ENCODE results near the gene AIP.
"Not testable (repeated sequence)": the region's sequence is repeated elsewhere in the genome, so short reads cannot be mapped to it uniquely, and the experiment has no call there.

AIP gene

GRCh38 chr11:67472882-67473281, 9.9 kb upstream of the AIP start:
- no peak for TF ChIP-seq CTCF (conservative IDR thresholded peaks at IDR 0.05; ENCODE audit: low read length)
- no peak overlapping the region for H3K4me3 ChIP-seq (ENCODE audit: low read length)
- DNase-seq (ENCODE audit: low read depth) = no peak

- H3K4me3 ChIP-seq (ENCODE audit: low read length); DNase-seq (ENCODE audit: low read depth): not testable (repeated sequence)
These were observed 6.1 kb upstream of the AIP start for GRCh38 chr11:67476692-67477091.

- not testable (repeated sequence) for DNase-seq (ENCODE audit: low read depth); H3K4me3 ChIP-seq (ENCODE audit: low read length)
These were observed 5.3 kb upstream of the AIP start for GRCh38 chr11:67477344-67478050.

- TF ChIP-seq CTCF (conservative IDR thresholded peaks at IDR 0.05; ENCODE audit: low read length) = no peak
- H3K4me3 ChIP-seq (ENCODE audit: low read length) = peak overlapping the region; percentile 83
- no peak for DNase-seq (ENCODE audit: low read depth)
These were observed 475 bp upstream of the AIP start for GRCh38 chr11:67482275-67482826.

GRCh38 chr11:67483831-67484665, 1.2 kb downstream of the AIP start:
- DNase-seq (ENCODE audit: low read depth) = no peak
- no peak for TF ChIP-seq CTCF (conservative IDR thresholded peaks at IDR 0.05; ENCODE audit: low read length)
- H3K4me3 ChIP-seq (ENCODE audit: low read length) = peak overlapping the region; percentile 83; the same call in 1 of the 2 replicates

GRCh38 chr11:67484847-67485311, 2.1 kb downstream of the AIP start:
- DNase-seq (ENCODE audit: low read depth) = no peak
- no peak overlapping the region for H3K4me3 ChIP-seq (ENCODE audit: low read length)
- TF ChIP-seq CTCF (conservative IDR thresholded peaks at IDR 0.05; ENCODE audit: low read length) = no peak

- not testable (repeated sequence) for DNase-seq (ENCODE audit: low read depth)
These were observed 3.1 kb downstream of the AIP start for GRCh38 chr11:67485873-67486361.

GRCh38 chr11:67486481-67487195, 3.8 kb downstream of the AIP start:
- no peak for TF ChIP-seq CTCF (conservative IDR thresholded peaks at IDR 0.05; ENCODE audit: low read length)
- no peak overlapping the region for H3K4me3 ChIP-seq (ENCODE audit: low read length)
- DNase-seq (ENCODE audit: low read depth) = no peak

More at GRCh38 chr11:67485873-67486361, 3.1 kb downstream of the AIP start:
- H3K4me3 ChIP-seq (ENCODE audit: low read length) = not testable (repeated sequence)
